ENCODE measurements around the gene CYP2S1.

Gene CYP2S1

GRCh38 chr19:41253660-41254059, 60.6 kb downstream of the CYP2S1 start:
- no peak for DNase-seq (ENCODE audit: extremely low read depth in 1 of 2, low read depth in 1 of 2)

GRCh38 chr19:41255171-41255570, 62.2 kb downstream of the CYP2S1 start:
- DNase-seq (ENCODE audit: extremely low read depth in 1 of 2, low read depth in 1 of 2), result no peak

Measured in stimulated activated CD8-positive, alpha-beta memory T cell treated with anti-CD3 and anti-CD28 coated beads, Interleukin-7, amount 100 ng/mL, for 48 hours (primary cell).